NCI-H1436 (cell line): ENCODE measurements around the gene LIPT1.
"Not testable (repeated sequence)": the region's sequence is repeated elsewhere in the genome, so short reads cannot be mapped to it uniquely, and the experiment has no call there.

Experiments used
- DNase-seq: peaks from one replicate; lab custom pipeline; 2025; lab: John Stamatoyannopoulos, UW

Gene LIPT1

GRCh38 chr2:99154643-99155536 is at the start of gene LIPT1, which contains the start of gene TSGA10:
Gene LIPT1, plus strand, starts transcription at chr2:99154967. Its CDS starts 6,991 bp downstream, at chr2:99161958.
Gene TSGA10, minus strand, starts transcription at chr2:99154942. Its CDS starts 45,503 bp downstream, at chr2:99109439.
- DNase-seq = peak; percentile 90

- DNase-seq = no peak
Measured at GRCh38 chr2:99106913-99107312, 47.9 kb upstream of the LIPT1 start.

- DNase-seq = no peak
Measured at GRCh38 chr2:99111236-99111635, 43.5 kb upstream of the LIPT1 start.

GRCh38 chr2:99111945-99112344 is 42.8 kb upstream of the LIPT1 start:
- no peak for DNase-seq

- no peak for DNase-seq
Measured at GRCh38 chr2:99112617-99113016, 42.1 kb upstream of the LIPT1 start.

- DNase-seq = no peak
Measured at GRCh38 chr2:99127981-99128380, 26.8 kb upstream of the LIPT1 start.

GRCh38 chr2:99135044-99135556 is 19.7 kb upstream of the LIPT1 start:
- not testable (repeated sequence) for DNase-seq

GRCh38 chr2:99139003-99139402 is 15.8 kb upstream of the LIPT1 start:
- no peak for DNase-seq

GRCh38 chr2:99140056-99140859 is 14.5 kb upstream of the LIPT1 start:
- peak; percentile 2 for DNase-seq

GRCh38 chr2:99140860-99141109 is 14.0 kb upstream of the LIPT1 start:
- DNase-seq = no peak

GRCh38 chr2:99141110-99142108 is 13.4 kb upstream of the LIPT1 start, which contains the start of gene C2orf15:
Gene C2orf15, plus strand, starts transcription at chr2:99141707. Its CDS starts 8,852 bp downstream, at chr2:99150559.
- DNase-seq = peak; percentile 97

- DNase-seq = no peak
Measured at GRCh38 chr2:99150706-99151105, 4.1 kb upstream of the LIPT1 start.

GRCh38 chr2:99152199-99152895 is 2.4 kb upstream of the LIPT1 start:
- no peak for DNase-seq

GRCh38 chr2:99153921-99154604 is 704 bp upstream of the LIPT1 start:
- DNase-seq = no peak

GRCh38 chr2:99156891-99157290 is 2.1 kb downstream of the LIPT1 start:
- DNase-seq = no peak

- no peak for DNase-seq
Measured at GRCh38 chr2:99158599-99158998, 3.8 kb downstream of the LIPT1 start.

- no peak for DNase-seq
Measured at GRCh38 chr2:99159594-99159993, 4.8 kb downstream of the LIPT1 start.

GRCh38 chr2:99166218-99166617 is 11.5 kb downstream of the LIPT1 start:
- no peak for DNase-seq

- no peak for DNase-seq
Measured at GRCh38 chr2:99169534-99169933, 14.8 kb downstream of the LIPT1 start.
